Glomerular visceral epithelial cell (primary cell): ENCODE data around the gene RUSF1.

Experiments used
- DNase-seq: peaks from one replicate; pipeline ENCODE4 v3.0.0-alpha.2; 2016; ENCODE audit errors: extremely low spot score

Gene RUSF1

GRCh38 chr16:31471241-31471874 is 36.8 kb downstream of the RUSF1 start:
- no peak for DNase-seq

- DNase-seq: no peak
These were observed 37.6 kb downstream of the RUSF1 start for GRCh38 chr16:31470615-31471014.

GRCh38 chr16:31467858-31468257 is 40.3 kb downstream of the RUSF1 start:
- DNase-seq: no peak

GRCh38 chr16:31467151-31467773 is 40.9 kb downstream of the RUSF1 start:
- no peak for DNase-seq

- DNase-seq: no peak
These were observed 41.8 kb downstream of the RUSF1 start for GRCh38 chr16:31466381-31466841.

- DNase-seq: no peak
These were observed 42.3 kb downstream of the RUSF1 start for GRCh38 chr16:31465788-31466370.

GRCh38 chr16:31464781-31465260 is 43.4 kb downstream of the RUSF1 start:
- DNase-seq: no peak

- DNase-seq: no peak
These were observed 43.8 kb downstream of the RUSF1 start for GRCh38 chr16:31464348-31464769.

- DNase-seq: no peak
These were observed 46.0 kb downstream of the RUSF1 start for GRCh38 chr16:31461921-31462804.

- no peak for DNase-seq
These were observed 46.8 kb downstream of the RUSF1 start for GRCh38 chr16:31461201-31461920.

GRCh38 chr16:31460582-31461002 is 47.6 kb downstream of the RUSF1 start:
- DNase-seq: no peak

- peak; percentile 99 for DNase-seq
These were observed 48.3 kb downstream of the RUSF1 start for GRCh38 chr16:31459687-31460581.

GRCh38 chr16:31458844-31459686 is 49.1 kb downstream of the RUSF1 start, which contains the start of gene ARMC5:
TSS of gene ARMC5 (plus strand) at chr16:31459501. CDS start at chr16:31459525, 24 bp downstream.
- DNase-seq: peak; percentile 97

- DNase-seq: peak; percentile 53
These were observed 49.9 kb downstream of the RUSF1 start for GRCh38 chr16:31458073-31458843.

GRCh38 chr16:31456988-31457360 is 51.2 kb downstream of the RUSF1 start:
- no peak for DNase-seq

GRCh38 chr16:31455601-31456314 is 52.4 kb downstream of the RUSF1 start:
- no peak for DNase-seq

- DNase-seq: no peak
These were observed 54.7 kb downstream of the RUSF1 start for GRCh38 chr16:31453255-31454204.
